VCaP (cell line): Measurements from ENCODE around the gene AP4M1.

Experiments used
- H3K27ac ChIP-seq: fragments of 450-650 bp; 2 replicates; pipeline ENCODE4 v1.5.1; 2017
- TF ChIP-seq, protein P1 (sequence below): fragments of 450-650 bp; conservative IDR thresholded peaks from 2 replicates; pipeline ENCODE4 v1.5.1; 2017; ENCODE audit warnings: mild to moderate bottlenecking, moderate library complexity

The AP4M1 gene

DNA sequence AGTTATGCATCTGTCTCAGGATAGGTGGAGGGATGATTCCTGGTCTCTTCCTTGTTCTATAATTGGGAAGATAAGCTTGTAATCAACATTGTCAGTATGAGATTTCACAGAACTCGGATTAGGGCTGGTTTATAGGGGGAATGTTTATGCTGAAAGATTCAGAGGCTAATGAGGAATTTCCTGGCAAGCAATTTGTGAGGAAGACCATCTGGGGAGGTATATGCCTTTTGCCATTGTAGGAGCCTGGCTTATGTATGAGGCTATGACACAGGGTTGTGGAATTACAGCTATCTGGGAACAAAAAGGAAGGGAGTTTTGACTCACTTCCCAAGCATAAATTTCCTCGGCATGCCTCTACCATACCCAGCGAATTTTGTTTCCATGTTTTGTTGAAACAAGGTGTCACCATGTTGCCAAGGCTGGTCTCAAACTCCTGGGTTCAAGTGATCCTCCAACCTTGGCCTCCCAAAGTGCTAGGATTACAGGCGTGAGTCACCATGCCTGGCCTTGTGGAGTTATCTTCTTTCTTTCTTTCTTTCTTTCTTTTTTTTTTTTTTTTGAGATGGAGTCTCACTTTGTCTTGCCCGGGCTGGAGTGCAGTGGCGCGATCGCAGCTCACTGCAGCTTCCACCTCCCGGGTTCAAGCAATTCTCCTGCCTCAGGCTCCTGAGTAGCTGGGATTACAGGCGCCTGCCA, 14.2 kb upstream of the AP4M1 start:
- TF ChIP-seq, protein P1, sequence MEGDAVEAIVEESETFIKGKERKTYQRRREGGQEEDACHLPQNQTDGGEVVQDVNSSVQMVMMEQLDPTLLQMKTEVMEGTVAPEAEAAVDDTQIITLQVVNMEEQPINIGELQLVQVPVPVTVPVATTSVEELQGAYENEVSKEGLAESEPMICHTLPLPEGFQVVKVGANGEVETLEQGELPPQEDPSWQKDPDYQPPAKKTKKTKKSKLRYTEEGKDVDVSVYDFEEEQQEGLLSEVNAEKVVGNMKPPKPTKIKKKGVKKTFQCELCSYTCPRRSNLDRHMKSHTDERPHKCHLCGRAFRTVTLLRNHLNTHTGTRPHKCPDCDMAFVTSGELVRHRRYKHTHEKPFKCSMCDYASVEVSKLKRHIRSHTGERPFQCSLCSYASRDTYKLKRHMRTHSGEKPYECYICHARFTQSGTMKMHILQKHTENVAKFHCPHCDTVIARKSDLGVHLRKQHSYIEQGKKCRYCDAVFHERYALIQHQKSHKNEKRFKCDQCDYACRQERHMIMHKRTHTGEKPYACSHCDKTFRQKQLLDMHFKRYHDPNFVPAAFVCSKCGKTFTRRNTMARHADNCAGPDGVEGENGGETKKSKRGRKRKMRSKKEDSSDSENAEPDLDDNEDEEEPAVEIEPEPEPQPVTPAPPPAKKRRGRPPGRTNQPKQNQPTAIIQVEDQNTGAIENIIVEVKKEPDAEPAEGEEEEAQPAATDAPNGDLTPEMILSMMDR = no peak
- H3K27ac ChIP-seq = peak overlapping the region; percentile 93

DNA sequence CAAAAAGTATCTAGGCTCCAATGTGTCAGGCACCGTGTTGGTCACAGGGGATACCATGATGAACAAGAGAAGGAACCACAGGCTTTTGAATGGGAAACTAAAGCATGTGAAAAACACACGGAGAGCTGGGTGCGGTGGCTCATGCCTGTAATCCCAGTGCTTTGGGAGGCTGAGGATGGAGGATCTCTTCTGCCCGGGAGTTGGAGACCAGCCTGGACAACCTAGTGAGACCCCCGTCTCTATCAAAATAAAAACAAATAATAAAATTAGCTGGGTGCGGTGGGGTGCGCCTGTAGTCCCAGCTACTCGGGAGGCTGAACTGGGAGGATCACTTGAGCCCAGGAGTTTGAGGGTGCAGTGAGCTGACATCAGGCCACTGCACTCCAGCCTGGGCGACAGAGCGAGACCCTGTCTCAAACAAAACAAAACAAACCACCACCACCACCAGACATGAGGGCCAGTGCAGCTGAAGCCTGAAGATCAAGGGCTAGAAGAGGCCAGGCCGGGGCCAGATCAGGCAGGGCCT, 13.3 kb upstream of the AP4M1 start:
- TF ChIP-seq, protein P1 = no peak
- H3K27ac ChIP-seq = peak overlapping the region; percentile 93

DNA sequence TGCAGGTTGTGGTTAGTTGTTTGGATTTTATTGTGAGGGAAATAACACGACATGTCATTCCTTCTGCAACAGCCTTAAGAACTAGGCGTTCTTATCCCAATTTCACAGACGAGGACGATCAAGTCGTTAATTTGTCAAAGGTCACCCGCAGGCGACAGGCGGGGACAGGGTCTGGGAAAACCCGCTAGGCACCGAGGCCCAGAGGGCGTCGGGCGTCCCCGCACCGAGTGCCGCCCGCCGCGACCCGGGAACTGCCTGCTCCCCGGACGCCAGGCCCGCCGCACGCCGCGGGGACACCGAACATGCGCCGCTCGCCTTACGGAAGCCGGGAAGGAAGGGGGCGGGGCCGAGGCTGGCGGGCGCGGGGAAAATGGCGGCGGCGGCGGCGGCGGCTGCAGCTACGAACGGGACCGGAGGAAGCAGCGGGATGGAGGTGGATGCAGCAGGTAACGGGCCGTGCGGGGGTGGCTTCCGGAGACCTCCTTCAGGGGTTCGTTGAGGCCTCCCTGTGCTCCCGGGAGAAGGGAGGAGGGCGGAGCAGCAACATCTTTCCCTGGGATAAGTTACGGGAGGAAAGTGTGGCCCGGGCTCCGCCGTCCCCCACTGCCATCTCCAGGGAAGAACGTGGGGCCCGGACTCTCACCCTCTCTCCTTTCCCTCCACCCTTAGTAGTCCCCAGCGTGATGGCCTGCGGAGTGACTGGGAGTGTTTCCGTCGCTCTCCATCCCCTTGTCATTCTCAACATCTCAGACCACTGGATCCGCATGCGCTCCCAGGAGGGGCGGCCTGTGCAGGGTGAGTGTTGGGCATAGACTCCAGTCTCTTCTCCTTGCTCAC, 12.6 kb upstream of the AP4M1 start, which contains the start of gene COPS6:
Gene COPS6, plus strand, starts transcription at position 349 of the 837 bp plus-strand sequence. Its CDS starts 22 bp downstream, at position 371.
- peak within 1 kb of the TSS; percentile 93 for H3K27ac ChIP-seq
- TF ChIP-seq, protein P1 = no peak

DNA sequence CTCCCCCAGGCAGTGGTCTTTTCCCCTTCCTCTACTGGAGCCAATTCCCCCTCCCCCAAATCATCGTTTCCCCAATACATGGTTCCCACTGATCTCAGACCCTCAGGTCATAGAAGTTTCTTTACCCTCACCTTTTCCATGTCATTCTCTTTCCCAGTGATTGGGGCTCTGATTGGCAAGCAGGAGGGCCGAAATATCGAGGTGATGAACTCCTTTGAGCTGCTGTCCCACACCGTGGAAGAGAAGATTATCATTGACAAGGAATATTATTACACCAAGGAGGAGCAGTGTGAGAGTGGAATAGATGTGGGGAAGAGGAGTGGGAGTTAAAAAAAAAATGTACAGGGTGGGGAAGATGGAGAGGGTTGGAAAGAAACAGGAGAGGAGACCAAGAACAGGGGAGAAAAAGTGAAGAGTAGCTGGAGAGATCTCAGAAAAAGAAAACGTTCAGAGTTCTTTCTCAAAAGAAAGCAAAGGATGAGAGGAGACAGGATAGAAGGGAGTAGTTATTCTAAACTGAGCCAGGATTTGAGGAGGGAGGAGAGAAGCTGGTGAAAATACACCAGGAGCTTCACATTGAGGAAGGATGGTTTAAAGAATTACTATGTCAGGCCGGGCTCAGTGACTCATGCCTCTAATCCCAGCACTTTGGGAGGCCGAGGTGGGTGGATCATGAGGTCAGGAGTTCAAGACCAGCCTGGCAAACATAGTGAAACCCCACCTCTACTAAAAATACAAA, 11.8 kb upstream of the AP4M1 start:
- TF ChIP-seq, protein P1 = no peak
- H3K27ac ChIP-seq = peak overlapping the region; percentile 93

DNA sequence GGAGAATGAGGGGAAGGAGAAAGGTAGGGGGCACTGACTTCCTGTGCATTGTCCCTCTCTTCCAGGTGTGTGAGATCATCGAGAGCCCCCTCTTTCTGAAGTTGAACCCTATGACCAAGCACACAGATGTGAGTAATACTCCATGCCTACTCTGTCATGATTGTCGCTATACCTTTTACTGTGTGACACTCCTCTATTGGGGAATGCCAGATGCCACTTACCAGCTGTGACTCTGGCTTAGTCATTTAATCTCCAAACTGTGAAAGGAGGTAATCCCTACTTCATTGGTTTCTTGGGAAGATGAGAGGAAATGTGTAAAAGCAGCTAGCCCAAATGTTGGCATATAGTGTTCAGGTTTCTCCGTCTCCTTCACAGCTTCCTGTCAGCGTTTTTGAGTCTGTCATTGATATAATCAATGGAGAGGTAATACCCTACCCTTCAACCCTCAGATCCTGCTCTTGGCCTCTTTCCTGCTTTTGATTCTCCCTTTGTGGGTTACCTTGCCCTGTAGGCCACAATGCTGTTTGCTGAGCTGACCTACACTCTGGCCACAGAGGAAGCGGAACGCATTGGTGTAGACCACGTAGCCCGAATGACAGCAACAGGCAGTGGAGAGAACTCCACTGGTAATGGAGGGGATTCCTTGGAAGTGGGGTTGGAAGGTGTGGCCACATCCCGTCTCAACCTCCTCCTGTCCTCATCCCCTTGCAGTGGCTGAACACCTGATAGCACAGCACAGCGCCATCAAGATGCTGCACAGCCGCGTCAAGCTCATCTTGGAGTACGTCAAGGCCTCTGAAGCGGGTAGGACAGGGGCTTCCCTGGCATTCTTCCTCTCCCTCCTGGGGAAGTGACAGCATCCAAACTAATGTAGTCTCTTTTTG, 10.7 kb upstream of the AP4M1 start:
- no peak overlapping the region for H3K27ac ChIP-seq
- TF ChIP-seq, protein P1 = no peak

DNA sequence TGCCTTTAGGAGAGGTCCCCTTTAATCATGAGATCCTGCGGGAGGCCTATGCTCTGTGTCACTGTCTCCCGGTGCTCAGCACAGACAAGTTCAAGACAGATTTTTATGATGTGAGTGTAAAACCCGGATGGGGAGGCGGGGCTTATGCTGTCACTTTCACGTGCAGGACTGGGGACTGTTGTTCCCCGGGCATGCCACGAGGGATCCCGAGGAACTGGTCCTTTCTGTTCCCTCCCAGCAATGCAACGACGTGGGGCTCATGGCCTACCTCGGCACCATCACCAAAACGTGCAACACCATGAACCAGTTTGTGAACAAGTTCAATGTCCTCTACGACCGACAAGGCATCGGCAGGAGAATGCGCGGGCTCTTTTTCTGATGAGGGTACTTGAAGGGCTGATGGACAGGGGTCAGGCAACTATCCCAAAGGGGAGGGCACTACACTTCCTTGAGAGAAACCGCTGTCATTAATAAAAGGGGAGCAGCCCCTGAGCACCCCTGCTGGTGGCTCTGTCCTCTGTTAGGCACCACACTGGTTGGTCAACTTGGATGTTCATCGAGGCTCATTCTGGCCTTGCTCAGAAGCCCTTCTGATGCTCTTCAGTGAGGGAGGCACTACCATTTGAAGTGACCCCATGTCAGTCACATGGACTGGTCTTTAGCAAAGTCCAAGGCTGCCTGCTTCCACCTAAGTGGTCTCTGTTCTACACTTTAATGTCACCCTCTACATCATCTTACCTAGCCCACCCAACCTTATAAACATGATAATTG, 9.8 kb upstream of the AP4M1 start:
- no peak overlapping the region for H3K27ac ChIP-seq
- TF ChIP-seq, protein P1 = peak; percentile 14; the same call in 1 of the 2 replicates
